SK-N-MC (cell line): ENCODE results near the gene NGF.

Experiments
- EZH2 ChIP-seq: fragments of 200-600 bp; sonication (generic); IDR thresholded peaks from one replicate; pipeline ENCODE4 v1.6.1; 2017; ENCODE audit warnings: antibody characterized with exemption
- FOXP2 ChIP-seq: optimal IDR thresholded peaks from 2 replicates; pipeline ENCODE3; 2011; ENCODE audit warnings: mild to moderate bottlenecking, moderate library complexity; ENCODE audit not compliant: insufficient read depth; ENCODE audit errors: extremely low read length, control extremely low read depth

DNA sequence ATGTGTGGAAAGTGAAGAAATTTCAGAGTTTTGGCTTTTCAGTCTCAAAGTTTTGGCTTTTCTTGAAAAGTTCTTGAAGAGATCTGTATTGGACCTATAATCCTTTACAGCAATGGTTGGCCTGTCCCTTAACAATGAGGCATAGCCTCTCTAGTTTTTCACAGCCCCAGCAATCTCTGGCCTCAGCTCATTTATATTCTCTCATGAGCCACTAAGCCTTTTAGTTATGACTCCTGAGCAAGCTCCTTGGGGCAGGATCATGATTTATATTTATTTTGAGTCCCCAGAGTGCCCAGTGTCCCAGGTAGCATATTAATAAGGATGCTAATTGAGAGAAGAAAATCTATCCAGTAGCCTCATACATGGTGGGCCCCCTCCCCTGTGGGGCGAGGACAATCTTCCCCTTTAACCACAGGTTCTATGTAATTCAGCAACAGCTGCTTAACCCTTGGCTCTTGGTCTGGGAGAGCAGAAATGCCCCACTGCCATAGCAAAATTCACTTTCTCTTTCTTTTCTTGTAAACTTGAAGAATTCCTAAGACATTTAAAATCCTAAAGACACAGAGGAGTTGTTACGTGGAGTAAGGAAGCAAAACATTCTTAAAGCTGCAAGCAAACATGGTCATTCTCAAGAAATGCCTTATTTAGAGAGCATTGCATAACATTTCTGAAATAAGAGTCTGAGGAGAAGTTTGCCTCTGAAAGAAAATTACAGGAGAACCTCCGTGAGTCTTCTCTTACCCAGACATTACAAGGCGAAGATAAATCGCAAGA, 6.3 kb downstream of the NGF start:
- no peak for TF ChIP-seq EZH2
- TF ChIP-seq FOXP2 = no peak
